Activated CD8-positive, alpha-beta memory T cell treated with anti-CD3 and anti-CD28 coated beads, Interleukin-2, amount 50 U/mL, for 24 hours (primary cell): ENCODE measurements around the gene PHF21B.
"Not testable (repeated sequence)": the region's sequence is repeated elsewhere in the genome, so short reads cannot be mapped to it uniquely, and the experiment has no call there.

Experiments
- DNase-seq: peaks from one replicate; pipeline ENCODE4 v3.0.0-alpha.2; 2020; ENCODE audit errors: extremely low read depth

PHF21B gene

DNA sequence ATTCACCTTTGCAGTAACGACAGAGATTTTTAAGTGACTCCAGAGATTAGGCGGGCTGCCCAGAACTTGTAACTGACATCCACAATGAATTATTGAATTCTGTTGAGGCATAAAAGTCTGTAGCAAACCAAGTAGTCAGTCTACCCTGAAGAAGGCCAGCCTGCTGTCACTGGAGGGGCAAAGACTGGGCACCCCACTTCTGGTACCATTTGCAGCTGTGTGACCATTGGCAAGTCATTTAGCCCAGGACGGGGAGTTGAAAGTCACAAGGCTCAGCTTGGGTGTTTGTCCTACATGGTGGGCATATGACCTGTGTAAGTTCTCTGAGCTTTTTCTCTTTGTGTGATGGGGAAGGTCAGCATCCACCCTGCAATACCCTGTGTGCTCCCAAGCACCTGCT is 138.0 kb downstream of the PHF21B start:
- DNase-seq: no peak

DNA sequence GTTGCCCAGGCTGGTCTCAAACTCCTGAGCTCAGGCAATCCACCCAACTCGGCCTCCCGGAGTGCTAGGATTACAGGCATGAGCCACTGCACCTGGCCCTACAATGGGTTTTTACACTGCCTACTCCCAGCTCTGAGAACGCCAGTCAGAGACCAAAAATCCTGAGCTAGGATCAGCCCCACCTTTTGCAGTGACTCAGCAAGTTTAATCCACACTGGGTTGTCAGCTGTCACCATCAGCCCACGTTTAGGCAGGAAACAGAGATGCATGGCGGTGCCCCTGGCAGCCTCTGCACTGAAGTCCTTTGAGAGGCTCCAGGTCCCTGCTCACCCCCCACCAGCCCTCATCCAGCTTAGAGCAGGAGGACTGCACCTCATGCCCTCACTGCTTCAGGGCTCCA is 139.8 kb downstream of the PHF21B start:
- no peak for DNase-seq

DNA sequence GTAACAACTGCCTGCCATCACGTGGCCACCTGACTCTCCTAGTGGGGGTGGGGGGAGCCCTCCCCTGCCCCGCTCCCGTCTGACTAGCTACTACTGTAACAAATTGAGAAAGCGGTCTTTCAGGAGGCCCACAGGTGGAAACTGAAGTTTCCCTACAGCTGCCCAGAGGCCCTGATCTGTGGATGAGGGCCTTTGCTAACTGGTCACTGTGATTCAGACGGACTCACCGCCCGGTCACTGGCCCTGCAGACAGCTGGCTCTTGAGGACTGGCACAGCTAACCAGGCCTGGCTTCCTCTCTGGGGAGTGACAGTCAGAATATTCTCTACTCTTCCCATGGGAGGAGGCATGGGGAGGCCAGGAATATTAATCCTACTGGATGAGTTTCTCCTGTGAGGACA is 140.6 kb downstream of the PHF21B start:
- DNase-seq: no peak

DNA sequence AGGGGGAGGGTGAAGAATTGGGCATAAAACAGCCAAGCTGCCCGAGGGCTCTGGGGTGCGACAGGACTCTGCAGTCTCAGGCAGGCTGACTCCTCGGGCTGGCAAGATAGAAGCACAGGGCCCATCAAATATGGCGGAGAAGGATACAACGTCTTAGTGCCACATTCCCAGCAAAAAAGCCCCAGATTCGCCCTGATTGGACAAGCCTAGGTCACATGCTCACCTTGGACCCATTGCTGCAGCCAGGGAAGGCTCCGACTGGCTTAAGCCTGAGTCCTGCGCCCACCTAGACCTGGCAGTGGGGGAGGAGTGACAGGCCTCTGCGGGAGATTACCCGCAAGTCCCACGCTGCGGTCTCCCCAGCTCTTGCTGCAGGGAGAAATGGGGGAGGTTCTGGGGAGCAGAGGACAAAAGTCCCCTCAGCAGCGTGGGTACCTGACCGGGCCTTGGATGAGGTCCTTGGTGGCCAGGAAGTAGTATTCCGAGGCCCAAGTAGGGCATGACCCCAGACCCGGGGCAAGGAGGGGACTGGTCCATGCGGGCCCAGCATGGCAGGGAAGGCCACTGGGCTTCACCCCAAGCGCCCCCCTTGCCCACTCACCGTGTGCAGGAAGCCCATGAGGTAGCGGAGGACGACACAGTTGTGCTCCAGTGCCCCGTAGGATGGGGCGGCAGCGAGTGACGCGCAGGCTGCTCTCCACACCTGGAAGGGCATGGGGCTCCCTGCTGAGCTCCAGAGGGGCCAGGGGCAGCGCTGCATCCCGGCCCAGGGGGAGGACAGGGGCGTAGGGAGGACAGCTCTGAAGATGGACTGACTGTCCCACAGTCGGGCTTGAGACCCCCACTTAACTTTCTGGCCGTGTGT is 144.4 kb downstream of the PHF21B start:
- DNase-seq: no peak

DNA sequence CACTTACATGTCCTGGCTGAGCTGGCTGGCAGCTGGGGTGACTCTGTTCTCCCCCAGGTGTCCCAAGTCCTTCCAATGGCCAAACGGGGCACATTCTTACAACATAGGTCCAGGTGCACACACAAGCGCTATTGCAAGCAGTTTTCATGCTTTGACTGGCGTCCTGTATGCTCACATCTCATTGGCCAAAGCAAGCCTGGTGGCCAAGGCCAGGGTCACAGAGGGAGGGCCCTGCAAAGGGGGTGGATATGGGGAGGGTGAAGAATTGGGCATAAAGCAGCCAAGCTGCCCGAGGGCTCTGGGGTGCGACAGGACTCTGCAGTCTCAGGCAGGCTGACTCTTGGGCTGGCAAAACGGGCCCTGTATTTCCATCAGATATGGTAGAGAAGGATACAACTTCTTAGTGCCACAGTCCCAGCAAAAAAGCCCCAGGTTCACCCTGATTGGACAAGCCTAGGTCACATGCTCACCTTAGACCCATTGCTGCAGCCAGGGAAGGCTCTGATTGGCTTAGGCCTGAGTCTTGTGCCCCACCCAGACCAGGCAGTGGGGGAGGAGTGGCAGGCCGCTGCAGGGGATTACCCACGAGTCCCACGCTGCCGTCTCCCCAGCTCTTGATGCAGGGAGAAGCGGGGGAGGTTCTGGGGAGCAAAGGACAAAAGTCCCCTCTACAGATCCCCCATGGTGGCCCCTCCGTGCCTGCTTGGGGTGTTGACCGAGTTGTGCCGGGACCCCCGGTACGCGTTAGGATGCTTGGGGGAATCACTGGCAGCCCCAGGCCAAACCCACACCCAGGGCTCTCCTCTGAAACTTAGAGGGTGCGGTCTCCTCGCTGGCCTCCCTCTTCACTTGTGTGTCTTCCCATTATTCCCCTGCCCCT is 146.6 kb downstream of the PHF21B start:
- DNase-seq: no peak

DNA sequence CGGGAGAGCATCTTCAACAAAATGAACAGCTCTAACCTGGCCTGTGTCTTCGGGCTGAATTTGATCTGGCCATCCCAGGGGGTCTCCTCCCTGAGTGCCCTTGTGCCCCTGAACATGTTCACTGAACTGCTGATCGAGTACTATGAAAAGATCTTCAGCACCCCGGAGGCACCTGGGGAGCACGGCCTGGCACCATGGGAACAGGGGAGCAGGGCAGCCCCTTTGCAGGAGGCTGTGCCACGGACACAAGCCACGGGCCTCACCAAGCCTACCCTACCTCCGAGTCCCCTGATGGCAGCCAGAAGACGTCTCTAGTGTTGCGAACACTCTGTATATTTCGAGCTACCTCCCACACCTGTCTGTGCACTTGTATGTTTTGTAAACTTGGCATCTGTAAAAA is 147.5 kb downstream of the PHF21B start:
- DNase-seq: no peak

DNA sequence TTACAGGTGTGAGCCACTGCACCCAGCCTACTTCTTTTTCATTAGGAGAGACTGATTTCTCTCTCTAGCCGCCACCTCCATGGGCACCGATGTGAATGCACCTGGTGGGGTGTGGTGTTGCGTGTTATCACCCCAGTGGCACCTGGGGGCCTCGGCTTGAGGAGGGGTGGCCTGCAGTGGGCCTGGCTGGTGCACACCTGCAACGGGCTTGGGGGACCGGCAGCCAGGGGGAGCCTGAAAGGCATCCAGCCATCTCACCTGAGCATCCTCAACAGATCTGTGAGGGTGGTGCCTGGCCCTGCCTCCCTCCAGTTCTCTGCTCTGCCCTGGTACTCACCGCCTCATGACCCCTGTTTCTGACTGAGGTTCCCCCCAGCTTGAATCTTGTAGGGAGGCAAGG is 148.6 kb downstream of the PHF21B start:
- DNase-seq: no peak

DNA sequence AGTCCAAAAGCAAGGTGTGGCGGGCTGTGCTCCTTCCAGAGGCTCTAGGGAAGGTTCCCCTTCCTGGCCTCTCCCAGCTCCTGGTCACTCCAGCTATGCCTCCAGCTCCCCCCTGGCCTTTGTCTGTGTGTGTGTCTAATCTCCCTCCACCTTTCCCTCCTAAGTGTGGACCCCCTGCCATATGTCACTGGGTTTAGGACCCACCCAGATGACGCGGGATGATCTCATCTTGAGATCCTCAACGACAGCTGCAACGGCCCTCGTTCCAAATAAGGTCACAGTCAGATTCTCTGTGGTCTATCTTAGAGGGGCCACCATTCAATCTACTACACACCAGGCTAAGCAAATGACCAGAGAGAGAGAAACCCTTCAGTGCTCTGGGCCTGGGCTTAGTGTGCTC is 149.5 kb downstream of the PHF21B start:
- no peak for DNase-seq

DNA sequence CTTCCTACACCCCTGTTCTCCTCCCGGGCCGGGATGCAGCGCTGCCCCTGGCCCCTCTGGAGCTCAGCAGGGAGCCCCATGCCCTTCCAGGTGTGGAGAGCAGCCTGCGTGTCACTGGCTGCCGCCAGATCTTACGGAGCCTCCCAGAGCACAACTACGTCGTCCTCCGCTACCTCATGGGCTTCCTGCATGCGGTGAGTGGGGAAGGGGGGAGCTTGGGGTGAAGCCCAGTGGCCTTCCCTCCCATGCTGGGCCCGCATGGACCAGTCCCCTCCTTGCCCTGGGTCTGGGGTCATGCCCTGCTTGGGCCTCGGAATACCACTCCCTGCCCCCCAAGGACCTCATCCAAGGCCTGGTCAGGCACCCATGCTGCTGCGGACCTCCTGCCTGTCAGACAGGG is 150.2 kb downstream of the PHF21B start:
- DNase-seq: no peak

DNA sequence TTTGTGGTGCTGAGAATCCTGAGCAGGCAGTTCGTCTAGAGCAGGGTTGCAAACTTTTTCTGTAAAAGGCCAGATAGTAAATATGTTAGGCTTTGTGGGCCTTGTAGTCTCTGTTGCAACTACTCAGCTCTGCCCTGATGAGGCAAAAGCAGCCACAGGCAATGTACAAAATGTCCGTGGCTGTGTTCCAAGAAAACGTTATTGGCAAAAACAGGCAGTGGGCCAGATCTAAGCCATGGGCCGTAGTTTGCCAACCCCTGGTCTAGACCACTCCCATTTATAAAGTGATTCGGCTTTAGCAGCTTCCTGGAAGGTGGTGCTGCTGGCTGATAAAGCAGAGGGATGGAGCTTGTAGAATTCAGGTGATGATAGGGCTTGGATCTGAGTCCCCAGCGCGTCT is 151.0 kb downstream of the PHF21B start:
- not testable (repeated sequence) for DNase-seq

DNA sequence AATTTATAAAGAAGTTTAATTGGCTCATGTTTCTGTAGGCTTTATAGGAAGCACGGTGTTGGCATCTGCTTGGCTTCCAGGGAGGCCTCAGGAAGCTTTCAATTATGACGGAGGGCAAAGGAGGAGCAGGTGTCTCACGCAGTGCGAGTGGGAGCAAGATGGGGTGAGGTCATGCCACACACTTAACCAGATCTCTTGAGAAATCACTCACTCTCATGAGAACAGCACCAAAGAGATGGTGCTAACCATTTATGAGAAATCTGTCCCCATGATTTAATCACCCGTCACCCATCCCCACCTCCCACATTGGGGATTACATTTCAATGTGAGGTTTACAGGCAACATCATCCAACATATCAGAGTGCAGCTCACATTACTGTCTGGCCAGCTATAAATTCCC is 153.9 kb downstream of the PHF21B start:
- no peak for DNase-seq

DNA sequence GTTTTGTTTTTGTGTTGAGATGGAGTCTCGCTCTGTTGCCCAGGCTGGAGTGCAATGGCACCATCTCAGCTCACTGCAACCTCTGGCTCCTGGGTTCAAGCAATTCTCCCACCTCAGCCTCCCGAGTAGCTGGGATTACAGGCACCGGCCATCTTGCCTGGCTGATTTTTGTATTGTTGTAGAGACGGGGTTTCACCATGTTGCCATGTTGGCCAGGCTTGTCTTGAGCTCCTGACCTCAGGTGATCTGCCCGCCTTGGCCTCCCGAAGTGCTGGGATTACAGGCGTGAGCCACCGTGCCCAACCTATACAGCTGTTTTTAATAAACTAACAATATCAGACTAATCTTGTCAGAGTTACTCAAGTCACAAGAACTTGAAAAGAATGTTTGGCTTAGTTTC is 155.2 kb downstream of the PHF21B start:
- DNase-seq: not testable (repeated sequence)

DNA sequence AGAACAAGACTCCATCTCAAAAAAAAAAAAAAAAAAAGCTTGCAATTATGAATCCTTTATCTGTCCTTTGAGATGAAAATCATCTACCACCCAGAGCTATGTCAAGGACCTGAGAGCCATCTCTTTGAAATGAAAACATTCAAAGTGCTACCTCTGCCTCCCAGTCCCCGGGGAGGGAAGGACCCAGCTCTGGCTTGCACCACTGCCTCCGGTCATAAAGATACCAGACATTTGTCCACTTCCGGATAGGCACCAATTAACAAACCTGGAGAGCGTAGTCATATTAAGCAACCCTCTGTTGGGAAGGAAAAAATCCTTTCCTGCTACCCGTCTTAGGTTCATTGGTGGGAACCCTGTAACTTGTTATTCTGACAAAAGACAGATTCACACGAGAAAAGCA is 158.9 kb downstream of the PHF21B start:
- DNase-seq: no peak

DNA sequence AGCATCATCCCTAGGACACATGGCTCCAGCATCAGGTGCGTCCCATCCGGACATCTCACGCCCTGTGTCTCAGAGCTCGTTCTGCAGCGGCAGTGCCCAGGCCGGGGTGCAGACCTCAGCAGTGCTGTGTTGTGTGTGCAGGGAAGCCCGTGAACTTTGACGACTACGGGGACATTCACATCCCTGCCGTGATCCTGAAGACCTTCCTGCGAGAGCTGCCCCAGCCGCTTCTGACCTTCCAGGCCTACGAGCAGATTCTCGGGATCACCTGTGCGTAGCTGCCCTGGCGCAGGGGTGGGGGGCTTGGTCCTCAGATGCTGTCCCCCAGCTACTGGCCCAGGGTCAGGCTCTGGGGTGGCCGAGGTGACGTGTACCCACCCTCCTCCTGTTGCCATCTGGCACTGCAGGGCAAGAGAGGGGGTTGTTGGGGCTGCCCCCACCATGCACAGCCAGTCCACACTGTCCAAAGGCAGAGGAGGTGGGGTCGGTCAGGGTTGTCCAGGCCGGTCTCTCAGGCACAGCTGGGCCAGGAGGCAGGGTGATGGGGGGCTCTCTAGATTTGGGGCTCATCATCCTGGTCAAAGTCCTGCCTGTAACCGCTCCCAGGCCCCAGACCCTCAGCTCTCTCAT is 160.9 kb downstream of the PHF21B start:
- DNase-seq: no peak

DNA sequence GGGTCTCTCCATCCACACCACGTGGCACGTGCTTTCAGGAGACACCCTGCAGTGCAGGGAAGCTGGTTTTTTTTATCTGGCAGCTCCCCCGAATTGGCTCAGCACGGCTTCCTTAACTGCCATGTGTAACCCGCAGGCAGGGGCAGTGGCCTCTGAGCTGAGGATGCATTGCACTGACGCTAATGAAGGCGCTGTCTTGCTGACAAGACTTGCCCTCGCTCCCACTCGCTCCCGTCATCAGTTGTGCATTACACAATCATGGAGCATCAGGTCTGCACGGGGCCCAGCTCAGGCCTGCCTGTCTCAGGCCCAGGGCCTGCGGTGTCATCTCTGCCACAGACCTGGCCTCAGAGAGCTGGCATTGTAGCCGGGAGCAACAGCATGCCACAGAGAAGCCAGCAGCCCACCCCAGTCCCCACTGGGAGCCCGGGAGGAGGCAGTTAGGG is 161.5 kb downstream of the PHF21B start:
- no peak for DNase-seq

DNA sequence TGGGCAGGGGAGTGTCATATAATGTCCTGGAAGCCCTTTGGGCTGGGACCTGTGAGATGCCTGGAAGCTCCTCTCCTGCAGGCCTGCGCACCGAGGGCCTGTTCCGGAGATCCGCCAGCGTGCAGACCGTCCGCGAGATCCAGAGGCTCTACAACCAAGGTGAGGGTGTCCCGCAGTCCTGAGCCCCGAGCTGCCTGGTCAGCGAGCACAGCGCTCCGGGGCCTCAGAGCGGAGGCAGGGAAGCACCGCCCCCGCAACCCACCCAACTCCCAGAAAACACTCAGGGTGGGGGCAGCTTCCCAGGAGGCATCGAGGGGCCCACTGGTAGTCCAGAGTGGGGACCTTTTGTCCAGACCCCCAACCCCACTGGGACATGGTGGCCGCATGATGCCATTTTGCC is 161.9 kb downstream of the PHF21B start:
- DNase-seq: no peak

DNA sequence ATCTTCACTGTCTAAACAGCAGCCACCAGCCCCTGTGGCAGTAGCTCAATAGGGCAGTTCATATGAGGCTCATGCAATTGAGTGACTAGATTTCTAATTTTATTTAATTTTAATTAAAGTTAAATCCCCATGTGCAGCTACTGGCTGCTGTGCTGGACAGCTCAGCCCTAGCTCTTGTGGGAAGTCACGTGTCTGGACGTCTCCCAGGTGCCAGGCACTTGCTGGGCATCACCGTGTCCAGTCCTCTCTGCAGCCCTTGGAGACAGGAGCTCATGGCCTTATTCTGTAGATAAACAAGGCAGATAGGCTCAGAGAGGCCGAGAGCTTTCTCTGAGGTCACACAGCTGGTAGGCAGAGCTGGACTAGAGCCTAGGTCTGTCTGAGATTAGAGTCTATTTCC is 162.4 kb downstream of the PHF21B start:
- DNase-seq: no peak

DNA sequence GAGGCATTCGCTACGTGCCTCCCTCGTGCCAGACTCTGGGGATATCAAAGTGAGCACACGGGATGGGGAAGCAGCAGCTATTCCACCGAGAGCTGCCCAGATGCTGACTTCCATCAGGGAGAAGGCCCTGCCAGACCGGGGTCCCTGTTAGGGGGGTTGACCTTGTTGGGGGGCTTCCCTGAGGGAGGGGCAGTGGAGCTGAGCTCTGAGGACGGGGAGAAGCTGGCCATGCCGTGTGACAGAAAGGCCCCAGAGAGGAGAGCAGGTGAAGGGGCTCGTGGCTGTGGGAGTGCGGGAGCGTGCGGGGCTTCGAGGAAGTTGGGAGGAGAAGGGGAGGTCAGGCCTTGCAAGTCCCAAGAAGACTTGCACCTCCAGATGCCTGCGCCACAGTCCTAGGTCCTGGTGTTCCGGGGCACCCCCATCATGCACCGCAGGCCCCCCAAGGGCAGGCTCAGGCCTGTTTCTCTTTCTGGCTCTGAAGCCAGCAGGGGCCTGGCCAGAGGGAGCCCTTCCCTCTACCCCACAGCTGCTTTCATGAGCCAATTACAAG is 163.0 kb downstream of the PHF21B start:
- DNase-seq: no peak

DNA sequence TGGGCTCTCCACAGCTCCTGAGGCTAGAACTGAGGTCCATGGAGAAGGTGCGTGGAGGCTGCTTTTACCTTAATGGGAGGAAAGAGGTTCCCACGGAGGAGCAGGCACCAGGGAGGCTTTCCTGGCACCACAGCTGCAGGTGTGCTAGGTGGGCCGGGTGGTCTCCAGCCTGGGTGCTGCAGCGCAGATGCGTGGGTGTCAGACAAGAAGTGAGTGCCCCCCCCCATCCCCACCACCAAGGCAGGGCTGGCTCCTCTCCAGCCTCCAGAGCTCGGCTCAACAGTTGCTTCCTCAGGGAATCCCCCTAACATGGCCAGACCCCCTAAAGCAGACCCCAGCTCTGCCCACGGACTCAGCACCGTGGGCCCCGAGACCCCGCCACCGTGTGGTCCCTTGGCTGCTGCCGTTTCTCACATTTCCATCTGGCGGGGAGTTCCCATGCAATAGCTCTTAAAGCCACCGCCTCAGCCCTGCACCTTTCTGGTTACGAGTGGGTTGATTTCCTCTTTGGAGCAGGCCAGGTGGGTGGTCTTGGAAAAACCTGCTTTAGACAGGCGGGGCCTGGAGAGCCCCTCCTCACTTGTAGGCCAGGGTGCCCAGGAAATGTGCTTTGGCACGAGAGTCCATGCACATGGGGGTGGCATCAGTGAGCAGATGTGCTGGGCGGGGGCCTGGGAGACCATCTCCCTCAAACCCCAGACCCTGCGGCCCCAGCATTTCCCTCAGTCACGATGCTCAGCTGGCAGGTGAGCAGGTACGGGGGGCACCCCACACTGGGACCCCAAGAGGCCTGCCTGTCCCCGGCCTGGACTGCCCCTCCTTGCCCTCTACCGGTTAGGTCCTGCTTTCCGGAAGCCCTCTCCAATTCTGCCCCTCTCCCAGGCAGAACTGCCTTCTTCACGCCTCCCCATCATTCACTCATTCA is 163.7 kb downstream of the PHF21B start:
- no peak for DNase-seq

DNA sequence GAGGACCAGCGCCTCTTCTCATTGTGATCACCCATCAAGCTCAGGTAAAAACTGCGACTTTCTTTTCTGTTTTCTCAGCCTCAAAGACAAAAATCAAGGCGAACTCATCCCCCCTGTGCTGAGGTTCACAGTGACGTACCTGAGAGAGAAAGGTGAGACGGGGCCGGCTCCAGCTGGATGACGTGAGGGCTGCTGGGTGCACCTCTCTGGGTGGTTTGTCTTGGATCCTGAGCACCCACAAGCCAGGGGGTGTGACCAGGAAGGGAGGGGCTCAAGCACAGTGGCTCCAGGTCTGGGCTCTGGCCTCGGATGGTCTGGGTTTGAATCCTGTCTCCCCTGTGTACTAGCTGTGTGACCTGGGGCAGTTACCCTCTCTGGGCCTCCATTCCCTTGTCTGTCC is 164.6 kb downstream of the PHF21B start:
- DNase-seq: no peak

DNA sequence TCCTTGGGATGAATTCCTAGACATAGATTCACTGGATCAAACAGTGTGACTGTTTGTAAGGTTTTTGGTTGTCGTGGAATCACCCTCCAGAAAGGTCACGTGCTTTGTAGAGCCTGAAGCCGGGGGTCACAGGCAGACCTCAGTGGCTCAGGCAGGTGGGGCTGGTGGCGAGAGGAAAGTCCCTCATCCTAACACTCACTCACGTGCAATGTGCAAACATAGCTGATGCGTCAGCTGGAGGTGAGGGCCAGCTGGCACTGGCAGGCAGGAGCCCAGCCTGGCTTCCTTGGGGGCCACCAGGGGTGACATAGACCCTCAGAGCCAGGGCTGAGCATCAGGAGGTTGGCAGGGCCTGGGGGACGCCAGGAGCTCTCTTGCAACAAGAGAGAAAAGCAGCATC is 167.4 kb downstream of the PHF21B start:
- DNase-seq: no peak
